HEK293 (cell line): Measurements from ENCODE around the gene MDM4.

Experiments used
- BCL6B ChIP-seq: fragments of 450-650 bp; formaldehyde crosslinking; IDR thresholded peaks from 2 replicates; pipeline ENCODE4 v1.5.1; 2017; ENCODE audit warnings: missing biosample characterization, missing genetic modification characterization
- EGR2 ChIP-seq: fragments of 450-650 bp; formaldehyde crosslinking; IDR thresholded peaks from 2 replicates; pipeline ENCODE4 v1.5.1; 2016; ENCODE audit warnings: low read depth, missing biosample characterization, missing genetic modification characterization
- HIC1 ChIP-seq: fragments of 450-650 bp; formaldehyde crosslinking; IDR thresholded peaks from 2 replicates; pipeline ENCODE4 v1.5.1; 2016; ENCODE audit warnings: missing biosample characterization, missing genetic modification characterization
- HOXC10 ChIP-seq: sonication (generic); formaldehyde crosslinking; IDR thresholded peaks from 2 replicates; pipeline ENCODE4 v1.8.1; 2023; ENCODE audit warnings: mild to moderate bottlenecking, missing genetic modification reagents
- KLF10 ChIP-seq: fragments of 450-650 bp; IDR thresholded peaks from 2 replicates; pipeline ENCODE4 v1.5.1; 2018; ENCODE audit warnings: missing biosample characterization, mild to moderate bottlenecking, missing genetic modification characterization
- OVOL3 ChIP-seq: fragments of 450-650 bp; formaldehyde crosslinking; IDR thresholded peaks from 2 replicates; pipeline ENCODE4 v1.5.1; 2016; ENCODE audit warnings: missing biosample characterization, missing genetic modification characterization
- YY2 ChIP-seq: fragments of 450-650 bp; formaldehyde crosslinking; IDR thresholded peaks from 2 replicates; pipeline ENCODE4 v1.5.1; 2016; ENCODE audit warnings: missing biosample characterization, missing genetic modification characterization
- ZNF133 ChIP-seq: fragments of 450-650 bp; formaldehyde crosslinking; IDR thresholded peaks from 2 replicates; pipeline ENCODE4 v1.5.1; 2016; ENCODE audit warnings: missing biosample characterization, missing genetic modification characterization
- ZNF23 ChIP-seq: fragments of 450-650 bp; formaldehyde crosslinking; IDR thresholded peaks from 2 replicates; pipeline ENCODE4 v1.5.1; 2016; ENCODE audit warnings: missing biosample characterization, missing genetic modification characterization, borderline replicate concordance
- ZNF391 ChIP-seq: fragments of 450-650 bp; formaldehyde crosslinking; IDR thresholded peaks from 2 replicates; pipeline ENCODE4 v1.5.1; 2016; ENCODE audit warnings: low read depth, missing biosample characterization, missing genetic modification characterization, borderline replicate concordance
- ZNF449 ChIP-seq: fragments of 450-650 bp; formaldehyde crosslinking; IDR thresholded peaks from 2 replicates; pipeline ENCODE4 v1.5.1; 2017; ENCODE audit warnings: missing biosample characterization, mild to moderate bottlenecking, missing genetic modification characterization, moderate library complexity
- ZNF529 ChIP-seq: fragments of 450-650 bp; formaldehyde crosslinking; IDR thresholded peaks from 2 replicates; pipeline ENCODE4 v1.5.1; 2017; ENCODE audit warnings: missing genetic modification characterization, missing biosample characterization; ENCODE audit not compliant: insufficient replicate concordance
- ZNF544 ChIP-seq: fragments of 450-650 bp; formaldehyde crosslinking; IDR thresholded peaks from 2 replicates; pipeline ENCODE4 v1.5.0; 2017; ENCODE audit warnings: missing biosample characterization, missing genetic modification characterization
- ZNF558 ChIP-seq: fragments of 450-650 bp; formaldehyde crosslinking; IDR thresholded peaks from 2 replicates; pipeline ENCODE4 v1.5.1; 2016; ENCODE audit warnings: missing biosample characterization, missing genetic modification characterization
- ZNF621 ChIP-seq: fragments of 450-650 bp; formaldehyde crosslinking; IDR thresholded peaks from 2 replicates; pipeline ENCODE4 v1.5.1; 2017; ENCODE audit warnings: missing biosample characterization, missing genetic modification characterization
- ZNF624 ChIP-seq: fragments of 450-650 bp; formaldehyde crosslinking; IDR thresholded peaks from 2 replicates; pipeline ENCODE4 v1.5.1; 2017; ENCODE audit warnings: missing biosample characterization, missing genetic modification characterization
- ZNF76 ChIP-seq: fragments of 450-650 bp; formaldehyde crosslinking; IDR thresholded peaks from 2 replicates; pipeline ENCODE4; 2016; ENCODE audit warnings: low read depth, missing biosample characterization, missing genetic modification characterization, borderline replicate concordance
- ZNF785 ChIP-seq: fragments of 450-650 bp; formaldehyde crosslinking; IDR thresholded peaks from 2 replicates; pipeline ENCODE4 v1.5.1; 2016; ENCODE audit warnings: missing biosample characterization, missing genetic modification characterization
- ZXDB ChIP-seq: fragments of 450-650 bp; formaldehyde crosslinking; IDR thresholded peaks from 2 replicates; pipeline ENCODE4 v1.5.1; 2016; ENCODE audit warnings: missing biosample characterization, missing genetic modification characterization
- TF ChIP-seq, protein P1 (sequence below): fragments of 450-650 bp; formaldehyde crosslinking; IDR thresholded peaks from 2 replicates; pipeline ENCODE4 v1.5.1; 2016; ENCODE audit warnings: missing biosample characterization, missing genetic modification characterization, low read depth
- TF ChIP-seq, protein P2 (sequence below): fragments of 450-650 bp; IDR thresholded peaks from 2 replicates; pipeline ENCODE4 v1.5.1; 2018; ENCODE audit warnings: missing biosample characterization, mild to moderate bottlenecking, missing genetic modification characterization
- TF ChIP-seq, protein P3 (sequence below): fragments of 450-650 bp; formaldehyde crosslinking; IDR thresholded peaks from 2 replicates; pipeline ENCODE4 v1.5.1; 2016; ENCODE audit warnings: missing biosample characterization, missing genetic modification characterization
- TF ChIP-seq, protein P4 (sequence below): fragments of 450-650 bp; formaldehyde crosslinking; IDR thresholded peaks from 2 replicates; pipeline ENCODE4 v1.5.1; 2017; ENCODE audit warnings: missing biosample characterization, missing genetic modification characterization
- TF ChIP-seq, protein P5 (sequence below): fragments of 450-650 bp; formaldehyde crosslinking; IDR thresholded peaks from 2 replicates; pipeline ENCODE4 v1.5.1; 2017; ENCODE audit warnings: missing biosample characterization, missing genetic modification characterization

Gene MDM4

DNA sequence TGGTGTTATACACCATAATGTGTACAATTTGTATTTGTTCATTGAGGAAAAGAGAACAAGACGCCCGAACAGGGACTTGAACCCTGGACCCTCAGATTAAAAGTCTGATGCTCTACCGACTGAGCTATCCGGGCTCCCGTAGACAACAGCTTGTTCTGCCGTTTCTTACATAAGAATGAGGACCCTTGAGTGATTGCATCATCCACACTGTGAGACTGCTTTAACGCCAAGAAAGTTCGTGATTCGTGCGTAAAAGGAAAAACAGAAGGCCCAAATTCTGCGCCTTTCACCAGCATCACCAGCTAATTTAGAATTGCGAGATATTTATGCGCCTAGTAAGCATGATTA is 9.3 kb upstream of the MDM4 start (continued):
- TF ChIP-seq, protein P1, sequence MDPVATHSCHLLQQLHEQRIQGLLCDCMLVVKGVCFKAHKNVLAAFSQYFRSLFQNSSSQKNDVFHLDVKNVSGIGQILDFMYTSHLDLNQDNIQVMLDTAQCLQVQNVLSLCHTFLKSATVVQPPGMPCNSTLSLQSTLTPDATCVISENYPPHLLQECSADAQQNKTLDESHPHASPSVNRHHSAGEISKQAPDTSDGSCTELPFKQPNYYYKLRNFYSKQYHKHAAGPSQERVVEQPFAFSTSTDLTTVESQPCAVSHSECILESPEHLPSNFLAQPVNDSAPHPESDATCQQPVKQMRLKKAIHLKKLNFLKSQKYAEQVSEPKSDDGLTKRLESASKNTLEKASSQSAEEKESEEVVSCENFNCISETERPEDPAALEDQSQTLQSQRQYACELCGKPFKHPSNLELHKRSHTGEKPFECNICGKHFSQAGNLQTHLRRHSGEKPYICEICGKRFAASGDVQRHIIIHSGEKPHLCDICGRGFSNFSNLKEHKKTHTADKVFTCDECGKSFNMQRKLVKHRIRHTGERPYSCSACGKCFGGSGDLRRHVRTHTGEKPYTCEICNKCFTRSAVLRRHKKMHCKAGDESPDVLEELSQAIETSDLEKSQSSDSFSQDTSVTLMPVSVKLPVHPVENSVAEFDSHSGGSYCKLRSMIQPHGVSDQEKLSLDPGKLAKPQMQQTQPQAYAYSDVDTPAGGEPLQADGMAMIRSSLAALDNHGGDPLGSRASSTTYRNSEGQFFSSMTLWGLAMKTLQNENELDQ (tag by site-specific recombination): no peak
- TF ChIP-seq ZNF529 (no peak), KLF10 (peak; percentile 34; the same call in 1 of the 2 replicates), OVOL3 (tag by site-specific recombination) (no peak), ZXDB (tag by site-specific recombination) (peak; percentile 53), ZNF785 (tag by site-specific recombination) (no peak), ZNF133 (tag by site-specific recombination) (no peak), ZNF621 (no peak), ZNF23 (tag by site-specific recombination) (no peak), ZNF391 (tag by site-specific recombination) (peak; percentile 91; the same call in 1 of the 2 replicates), ZNF544 (tag by site-specific recombination) (no peak), EGR2 (tag by site-specific recombination) (no peak), HIC1 (no peak), ZNF558 (tag by site-specific recombination) (peak; percentile 59; the same call in 1 of the 2 replicates), ZNF449 (tag by site-specific recombination) (no peak), HOXC10 (CRISPR knock-in tag) (no peak), BCL6B (tag by site-specific recombination) (no peak), YY2 (tag by site-specific recombination) (no peak), ZNF76 (tag by site-specific recombination) (peak; percentile 61; the same call in 1 of the 2 replicates), ZNF624 (no peak)
- TF ChIP-seq, protein P2, sequence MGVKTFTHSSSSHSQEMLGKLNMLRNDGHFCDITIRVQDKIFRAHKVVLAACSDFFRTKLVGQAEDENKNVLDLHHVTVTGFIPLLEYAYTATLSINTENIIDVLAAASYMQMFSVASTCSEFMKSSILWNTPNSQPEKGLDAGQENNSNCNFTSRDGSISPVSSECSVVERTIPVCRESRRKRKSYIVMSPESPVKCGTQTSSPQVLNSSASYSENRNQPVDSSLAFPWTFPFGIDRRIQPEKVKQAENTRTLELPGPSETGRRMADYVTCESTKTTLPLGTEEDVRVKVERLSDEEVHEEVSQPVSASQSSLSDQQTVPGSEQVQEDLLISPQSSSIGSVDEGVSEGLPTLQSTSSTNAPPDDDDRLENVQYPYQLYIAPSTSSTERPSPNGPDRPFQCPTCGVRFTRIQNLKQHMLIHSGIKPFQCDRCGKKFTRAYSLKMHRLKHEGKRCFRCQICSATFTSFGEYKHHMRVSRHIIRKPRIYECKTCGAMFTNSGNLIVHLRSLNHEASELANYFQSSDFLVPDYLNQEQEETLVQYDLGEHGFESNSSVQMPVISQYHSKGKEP (tag by site-specific recombination): peak; percentile 67; the same call in 1 of the 2 replicates
- TF ChIP-seq, protein P3, sequence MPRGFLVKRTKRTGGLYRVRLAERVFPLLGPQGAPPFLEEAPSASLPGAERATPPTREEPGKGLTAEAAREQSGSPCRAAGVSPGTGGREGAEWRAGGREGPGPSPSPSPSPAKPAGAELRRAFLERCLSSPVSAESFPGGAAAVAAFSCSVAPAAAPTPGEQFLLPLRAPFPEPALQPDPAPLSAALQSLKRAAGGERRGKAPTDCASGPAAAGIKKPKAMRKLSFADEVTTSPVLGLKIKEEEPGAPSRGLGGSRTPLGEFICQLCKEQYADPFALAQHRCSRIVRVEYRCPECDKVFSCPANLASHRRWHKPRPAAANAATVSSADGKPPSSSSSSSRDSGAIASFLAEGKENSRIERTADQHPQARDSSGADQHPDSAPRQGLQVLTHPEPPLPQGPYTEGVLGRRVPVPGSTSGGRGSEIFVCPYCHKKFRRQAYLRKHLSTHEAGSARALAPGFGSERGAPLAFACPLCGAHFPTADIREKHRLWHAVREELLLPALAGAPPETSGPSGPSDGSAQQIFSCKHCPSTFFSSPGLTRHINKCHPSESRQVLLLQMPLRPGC (tag by site-specific recombination): peak; percentile 56; the same call in 1 of the 2 replicates
- TF ChIP-seq, protein P4, sequence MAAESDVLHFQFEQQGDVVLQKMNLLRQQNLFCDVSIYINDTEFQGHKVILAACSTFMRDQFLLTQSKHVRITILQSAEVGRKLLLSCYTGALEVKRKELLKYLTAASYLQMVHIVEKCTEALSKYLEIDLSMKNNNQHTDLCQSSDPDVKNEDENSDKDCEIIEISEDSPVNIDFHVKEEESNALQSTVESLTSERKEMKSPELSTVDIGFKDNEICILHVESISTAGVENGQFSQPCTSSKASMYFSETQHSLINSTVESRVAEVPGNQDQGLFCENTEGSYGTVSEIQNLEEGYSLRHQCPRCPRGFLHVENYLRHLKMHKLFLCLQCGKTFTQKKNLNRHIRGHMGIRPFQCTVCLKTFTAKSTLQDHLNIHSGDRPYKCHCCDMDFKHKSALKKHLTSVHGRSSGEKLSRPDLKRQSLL (tag by site-specific recombination): peak; percentile 44; the same call in 1 of the 2 replicates
- TF ChIP-seq, protein P5, sequence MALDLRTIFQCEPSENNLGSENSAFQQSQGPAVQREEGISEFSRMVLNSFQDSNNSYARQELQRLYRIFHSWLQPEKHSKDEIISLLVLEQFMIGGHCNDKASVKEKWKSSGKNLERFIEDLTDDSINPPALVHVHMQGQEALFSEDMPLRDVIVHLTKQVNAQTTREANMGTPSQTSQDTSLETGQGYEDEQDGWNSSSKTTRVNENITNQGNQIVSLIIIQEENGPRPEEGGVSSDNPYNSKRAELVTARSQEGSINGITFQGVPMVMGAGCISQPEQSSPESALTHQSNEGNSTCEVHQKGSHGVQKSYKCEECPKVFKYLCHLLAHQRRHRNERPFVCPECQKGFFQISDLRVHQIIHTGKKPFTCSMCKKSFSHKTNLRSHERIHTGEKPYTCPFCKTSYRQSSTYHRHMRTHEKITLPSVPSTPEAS (tag by site-specific recombination): peak; percentile 60; the same call in 1 of the 2 replicates
